Tibial nerve (tissue), 4 donors: Measurements from ENCODE around the gene TMOD4.

Experiments used
- CTCF ChIP-seq, 5 experiments: fragments of 200-600 bp in 3 of 5; fragments of 450-650 bp in 2 of 5; sonication (generic) in 3 of 5; IDR thresholded peaks; one replicate each; pipeline ENCODE4 v1.5.1; 2016 to 2019; ENCODE audit warnings: antibody characterized with exemption in 5 of 5, mild to moderate bottlenecking in 3 of 5, moderate library complexity in 2 of 5
- EP300 ChIP-seq, 2 donors: sonication (generic); formaldehyde crosslinking; IDR thresholded peaks; one replicate each; pipeline ENCODE4 v1.6.1; 2017; ENCODE audit warnings: antibody characterized with exemption in 2 of 2, mild to moderate bottlenecking in 1 of 2
- POLR2A ChIP-seq, 2 donors: fragments of 450-650 bp; IDR thresholded peaks; one replicate each; pipeline ENCODE4 v1.6.1; 2017; ENCODE audit warnings: antibody characterized with exemption in 2 of 2, mild to moderate bottlenecking in 2 of 2, moderate library complexity in 2 of 2

- TF ChIP-seq EP300 (IDR thresholded peaks at IDR 0.05) = no peak
- no peak for TF ChIP-seq POLR2A (IDR thresholded peaks at IDR 0.05)
- TF ChIP-seq CTCF (IDR thresholded peaks at IDR 0.05) = no peak
Measured at GRCh38 chr1:151135433-151136385, 40.1 kb downstream of the TMOD4 start.
